Smooth muscle cell (in vitro differentiated cells): Measurements from ENCODE around the gene ATP2A1. TPM values are rescaled to one million over a fixed set of nuclear protein-coding genes. Genes with fewer than 3 reads are reported as not detected.
"Not testable (repeated sequence)": the region's sequence is repeated elsewhere in the genome, so short reads cannot be mapped to it uniquely, and the experiment has no call there.

Source experiments
- DNase-seq: peaks from one replicate; lab custom pipeline; 2025; ENCODE audit not compliant: unreplicated experiment; lab: John Stamatoyannopoulos, UW
- H2AFZ ChIP-seq: fragments of 200-600 bp; sonication (generic); 2 replicates; pipeline ENCODE4 v1.6.0; 2016; ENCODE audit warnings: antibody characterized with exemption, low read depth, mild to moderate bottlenecking
- H3F3A ChIP-seq: fragments of 200-600 bp; sonication (generic); 2 replicates; pipeline ENCODE4 v1.6.0; 2017; ENCODE audit warnings: antibody characterized with exemption, low read depth
- H3K27ac ChIP-seq: fragments of 200-600 bp; sonication (generic); 2 replicates; pipeline ENCODE4 v1.5.1; 2016; ENCODE audit warnings: low read depth, mild to moderate bottlenecking
- H3K27me3 ChIP-seq: fragments of 200-600 bp; sonication (generic); 2 replicates; pipeline ENCODE4 v1.6.1; 2016; ENCODE audit warnings: low read depth, mild to moderate bottlenecking
- H3K36me3 ChIP-seq: fragments of 200-600 bp; sonication (generic); 2 replicates; pipeline ENCODE4 v1.5.1; 2016; ENCODE audit warnings: low read depth
- H3K4me1 ChIP-seq: fragments of 200-600 bp; sonication (generic); 2 replicates; pipeline ENCODE4 v1.5.1; 2016; ENCODE audit warnings: low read depth
- H3K4me2 ChIP-seq: fragments of 200-600 bp; sonication (generic); 2 replicates; pipeline ENCODE4 v1.6.0; 2016; ENCODE audit warnings: mild to moderate bottlenecking
- H3K4me3 ChIP-seq: fragments of 200-600 bp; sonication (generic); 2 replicates; pipeline ENCODE4 v1.5.1; 2016; ENCODE audit warnings: mild to moderate bottlenecking
- H3K79me2 ChIP-seq: fragments of 200-600 bp; sonication (generic); 2 replicates; pipeline ENCODE4 v1.6.0; 2016; ENCODE audit warnings: low read depth, mild to moderate bottlenecking
- H3K9ac ChIP-seq: fragments of 200-600 bp; sonication (generic); 2 replicates; pipeline ENCODE4 v1.6.0; 2016; ENCODE audit warnings: low read depth
- H3K9me3 ChIP-seq: fragments of 200-600 bp; sonication (generic); replicated peaks from 2 replicates; pipeline ENCODE4 v1.5.1; 2016; ENCODE audit warnings: low read depth
- H4K20me1 ChIP-seq: fragments of 200-600 bp; sonication (generic); 2 replicates; pipeline ENCODE4 v1.6.0; 2016; ENCODE audit warnings: low read depth
- CTCF ChIP-seq: fragments of 200-600 bp; sonication (generic); IDR thresholded peaks from 2 replicates; pipeline ENCODE4 v1.5.1; 2017; ENCODE audit warnings: borderline replicate concordance, mild to moderate bottlenecking, antibody characterized with exemption; ENCODE audit not compliant: insufficient read depth, poor library complexity, severe bottlenecking
- WGBS: methylation state at CpG from one replicate; pipeline ENCODE4 v1.1.7; 2016; ENCODE audit warnings: low lambda C conversion rate; 5-methylcytosine and 5-hydroxymethylcytosine counted together
- polyA plus RNA-seq: library from polyadenylated mRNA; unstranded; fragments of >200 nt; fragmentation: Nextera tagmentation; extraction: Ambion mirVana; gene quantifications from 2 replicates; pipeline ENCODE4 v1.2.1, GENCODE V29; 2016
- total RNA-seq: library from RNA; depleted of rRNA; stranded (reverse); fragments of >200 nt; gene quantifications from 2 replicates; pipeline ENCODE4 v1.2.3, GENCODE V29; 2014

The ATP2A1 gene
- total and polyA plus RNA-seq, 2 experiments from 2014 or later: 0.09 to 1.2 TPM

DNA sequence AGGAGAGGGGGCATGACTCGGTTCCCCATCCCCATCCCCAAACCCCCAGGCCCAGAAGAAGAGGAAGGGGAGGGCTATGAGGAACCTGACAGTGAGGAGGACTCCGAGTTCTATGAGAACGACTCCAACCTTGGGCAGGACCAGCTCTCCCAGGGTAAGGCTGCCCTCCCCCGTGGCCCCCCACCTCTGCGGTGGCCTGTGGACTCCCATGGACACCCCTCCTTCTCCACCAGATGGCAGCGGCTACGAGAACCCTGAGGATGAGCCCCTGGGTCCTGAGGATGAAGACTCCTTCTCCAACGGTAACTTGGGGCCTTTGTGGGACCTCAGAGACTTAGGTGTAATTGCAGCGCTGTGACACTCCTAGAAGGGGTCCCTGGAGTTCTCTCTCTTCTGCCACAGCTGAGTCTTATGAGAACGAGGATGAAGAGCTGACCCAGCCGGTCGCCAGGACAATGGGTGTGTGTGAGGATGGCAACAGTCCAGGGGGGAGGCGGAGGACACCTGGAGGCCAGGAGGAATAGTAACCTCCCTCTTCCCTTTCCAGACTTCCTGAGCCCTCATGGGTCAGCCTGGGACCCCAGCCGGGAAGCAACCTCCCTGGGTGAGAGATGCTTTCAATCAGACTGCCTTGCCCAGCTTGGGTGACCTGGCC, 59.1 kb downstream of the ATP2A1 start:
- no peak overlapping the region for H3K4me3 ChIP-seq
- no peaks in the 10 kb centered on the region for H3K9me3 ChIP-seq
- H2AFZ ChIP-seq: no peak overlapping the region
- no peak overlapping the region for H3K27ac ChIP-seq
- no peak for DNase-seq
- WGBS: 92% methylated on average over 13 of the region's 14 CpGs
- H3K4me2 ChIP-seq: no peak overlapping the region
- no peak overlapping the region for H3K9ac ChIP-seq
- no peaks in the 10 kb centered on the region for H3K27me3 ChIP-seq
- no peak for TF ChIP-seq CTCF
- no peaks in the 10 kb centered on the region for H3K36me3 ChIP-seq
- no peaks in the 10 kb centered on the region for H4K20me1 ChIP-seq
- no peaks in the 10 kb centered on the region for H3K4me1 ChIP-seq
- no peaks in the 10 kb centered on the region for H3F3A ChIP-seq
- H3K79me2 ChIP-seq: no peaks in the 10 kb centered on the region

GRCh38 chr16:28938721-28939120, 60.4 kb downstream of the ATP2A1 start:
- no peak overlapping the region for H3K4me3 ChIP-seq
- H3K27ac ChIP-seq: no peak overlapping the region
- WGBS: 83% methylated on average over 7 of the region's 7 CpGs
- no peaks in the 10 kb centered on the region for H3K4me1 ChIP-seq
- H3F3A ChIP-seq: no peaks in the 10 kb centered on the region
- no peaks in the 10 kb centered on the region for H3K79me2 ChIP-seq
- H3K9ac ChIP-seq: no peak overlapping the region
- no peaks in the 10 kb centered on the region for H3K27me3 ChIP-seq
- H4K20me1 ChIP-seq: no peaks in the 10 kb centered on the region
- H3K4me2 ChIP-seq: no peak overlapping the region
- no peaks in the 10 kb centered on the region for H3K9me3 ChIP-seq
- TF ChIP-seq CTCF: no peak
- no peaks in the 10 kb centered on the region for H3K36me3 ChIP-seq
- no peak overlapping the region for H2AFZ ChIP-seq
- no peak for DNase-seq

GRCh38 chr16:28939825-28940224, 61.5 kb downstream of the ATP2A1 start:
- not testable (repeated sequence) for H3K4me1 ChIP-seq, H3K9ac ChIP-seq, H3F3A ChIP-seq, DNase-seq, H3K4me3 ChIP-seq, H2AFZ ChIP-seq, H3K9me3 ChIP-seq, H3K4me2 ChIP-seq, H3K79me2 ChIP-seq, H3K27ac ChIP-seq, H4K20me1 ChIP-seq, H3K27me3 ChIP-seq, H3K36me3 ChIP-seq
- WGBS: 87% methylated on average over 7 of the region's 7 CpGs

DNA sequence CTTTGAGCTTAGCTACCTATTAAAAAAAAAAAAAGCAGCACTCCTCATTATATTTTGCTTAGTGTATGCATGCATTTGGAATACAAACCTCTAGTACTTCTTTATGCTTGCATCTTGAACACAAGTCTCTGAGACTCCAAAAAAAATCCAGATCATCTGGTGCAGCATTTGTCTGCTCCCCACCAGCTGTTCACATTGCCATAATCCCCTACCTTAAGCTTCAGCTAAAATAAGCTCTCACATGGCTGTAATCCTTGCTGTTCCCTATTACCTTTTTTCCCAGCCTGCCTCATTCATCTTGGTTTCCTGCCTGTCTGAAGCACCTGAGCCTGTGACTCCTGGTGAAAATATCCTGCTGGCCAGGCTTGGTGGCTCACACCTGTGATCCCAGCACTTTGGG, 65.0 kb downstream of the ATP2A1 start:
- no peak for DNase-seq
- H3K27me3 ChIP-seq: no peaks in the 10 kb centered on the region
- no peaks in the 10 kb centered on the region for H3K79me2 ChIP-seq
- H3K9me3 ChIP-seq: no peaks in the 10 kb centered on the region
- no peaks in the 10 kb centered on the region for H3K36me3 ChIP-seq
- H3K9ac ChIP-seq: no peak overlapping the region
- no peak overlapping the region for H3K27ac ChIP-seq
- no peak overlapping the region for H3K4me2 ChIP-seq
- H4K20me1 ChIP-seq: no peaks in the 10 kb centered on the region
- H3F3A ChIP-seq: no peaks in the 10 kb centered on the region
- H2AFZ ChIP-seq: no peak overlapping the region
- H3K4me1 ChIP-seq: no peaks in the 10 kb centered on the region
- no peak for TF ChIP-seq CTCF
- no peak overlapping the region for H3K4me3 ChIP-seq
